Cardiac fibroblast (primary cell): Measurements from ENCODE around the gene ARHGEF4.

Experiments
- DNase-seq, 2 donors: peaks; one replicate each; pipeline versions ENCODE4 v3.0.0 to v3.0.0-alpha.2; 2010; ENCODE audit warnings: low read depth in 2 of 2
- H3K4me3 ChIP-seq, 2 donors: replicated peaks in 1 of 2; 1 replicate in 1 of 2; 2 replicates in 1 of 2; pipeline ENCODE4 v1.5.1; 2011; ENCODE audit warnings: low read depth in 2 of 2, low read length in 2 of 2, mild to moderate bottlenecking in 2 of 2, moderate library complexity in 1 of 2
- TF ChIP-seq, protein P1 (sequence below): IDR thresholded peaks from one replicate; pipeline ENCODE4 v1.5.1; 2011; ENCODE audit warnings: low read depth, mild to moderate bottlenecking, low read length, inconsistent platforms

The ARHGEF4 gene

DNA sequence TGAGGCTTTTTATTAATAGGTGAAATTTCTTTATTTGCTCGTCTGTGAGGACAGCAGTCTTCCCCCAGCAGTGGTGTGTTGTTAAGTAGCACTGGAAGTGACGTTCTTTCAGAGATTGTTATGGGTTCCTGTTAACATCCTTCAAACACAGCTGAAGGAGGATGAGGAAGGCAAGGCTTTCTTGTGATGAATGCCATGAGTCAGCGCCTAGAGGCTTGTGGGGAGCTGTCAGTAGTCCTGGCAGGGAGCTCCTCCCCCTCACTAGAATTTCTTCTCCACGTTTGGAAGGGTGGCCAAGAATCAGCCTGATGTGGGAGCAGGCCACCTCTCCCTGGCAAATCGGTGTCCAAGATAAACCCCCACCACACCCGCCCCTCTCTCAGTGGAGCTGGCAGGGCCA is 113.2 kb downstream of the ARHGEF4 start:
- H3K4me3 ChIP-seq: no peak overlapping the region
- DNase-seq: no peak
- TF ChIP-seq, protein P1, sequence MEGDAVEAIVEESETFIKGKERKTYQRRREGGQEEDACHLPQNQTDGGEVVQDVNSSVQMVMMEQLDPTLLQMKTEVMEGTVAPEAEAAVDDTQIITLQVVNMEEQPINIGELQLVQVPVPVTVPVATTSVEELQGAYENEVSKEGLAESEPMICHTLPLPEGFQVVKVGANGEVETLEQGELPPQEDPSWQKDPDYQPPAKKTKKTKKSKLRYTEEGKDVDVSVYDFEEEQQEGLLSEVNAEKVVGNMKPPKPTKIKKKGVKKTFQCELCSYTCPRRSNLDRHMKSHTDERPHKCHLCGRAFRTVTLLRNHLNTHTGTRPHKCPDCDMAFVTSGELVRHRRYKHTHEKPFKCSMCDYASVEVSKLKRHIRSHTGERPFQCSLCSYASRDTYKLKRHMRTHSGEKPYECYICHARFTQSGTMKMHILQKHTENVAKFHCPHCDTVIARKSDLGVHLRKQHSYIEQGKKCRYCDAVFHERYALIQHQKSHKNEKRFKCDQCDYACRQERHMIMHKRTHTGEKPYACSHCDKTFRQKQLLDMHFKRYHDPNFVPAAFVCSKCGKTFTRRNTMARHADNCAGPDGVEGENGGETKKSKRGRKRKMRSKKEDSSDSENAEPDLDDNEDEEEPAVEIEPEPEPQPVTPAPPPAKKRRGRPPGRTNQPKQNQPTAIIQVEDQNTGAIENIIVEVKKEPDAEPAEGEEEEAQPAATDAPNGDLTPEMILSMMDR: no peak

DNA sequence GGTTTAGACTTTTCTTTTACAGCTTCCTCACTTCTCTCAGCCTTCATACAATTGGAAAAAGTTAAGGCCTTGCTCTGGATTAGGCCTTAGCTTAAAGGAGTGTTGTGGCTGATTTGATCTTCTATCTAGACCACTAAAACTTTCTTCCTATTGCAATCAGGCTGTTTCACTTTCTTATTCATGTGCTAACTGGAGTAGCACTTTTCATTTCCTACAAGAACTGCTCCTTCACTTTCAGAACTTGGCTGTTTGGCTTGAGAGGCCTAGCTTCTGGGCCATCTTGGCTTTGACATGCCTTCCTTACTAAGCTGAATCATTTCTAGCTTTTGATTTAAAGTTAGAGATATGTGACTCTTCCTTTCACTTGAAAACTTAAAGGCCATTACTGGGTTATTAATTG is 114.3 kb downstream of the ARHGEF4 start:
- H3K4me3 ChIP-seq: no peak overlapping the region
- TF ChIP-seq, protein P1: no peak
- DNase-seq: no peak

DNA sequence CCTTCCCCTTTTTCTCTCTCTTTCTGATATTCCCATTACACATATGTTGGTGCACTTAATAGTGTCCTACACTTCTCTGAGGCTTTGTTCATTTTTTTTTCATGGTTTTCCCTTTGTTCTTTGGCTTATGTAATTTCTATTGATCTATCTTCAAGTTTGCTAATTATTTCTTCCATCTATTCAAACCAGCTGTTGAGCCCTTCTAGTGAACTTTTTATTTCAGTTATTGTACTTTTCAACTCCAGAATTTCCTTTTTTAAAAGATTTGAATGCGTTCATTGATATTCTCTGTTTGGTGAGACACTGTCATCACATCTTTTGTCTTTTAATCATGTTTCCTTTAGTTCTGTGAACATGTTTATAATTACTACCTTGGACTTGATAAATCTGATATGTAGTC is 118.2 kb downstream of the ARHGEF4 start:
- H3K4me3 ChIP-seq: no peak overlapping the region
- TF ChIP-seq, protein P1: no peak
- DNase-seq: no peak

DNA sequence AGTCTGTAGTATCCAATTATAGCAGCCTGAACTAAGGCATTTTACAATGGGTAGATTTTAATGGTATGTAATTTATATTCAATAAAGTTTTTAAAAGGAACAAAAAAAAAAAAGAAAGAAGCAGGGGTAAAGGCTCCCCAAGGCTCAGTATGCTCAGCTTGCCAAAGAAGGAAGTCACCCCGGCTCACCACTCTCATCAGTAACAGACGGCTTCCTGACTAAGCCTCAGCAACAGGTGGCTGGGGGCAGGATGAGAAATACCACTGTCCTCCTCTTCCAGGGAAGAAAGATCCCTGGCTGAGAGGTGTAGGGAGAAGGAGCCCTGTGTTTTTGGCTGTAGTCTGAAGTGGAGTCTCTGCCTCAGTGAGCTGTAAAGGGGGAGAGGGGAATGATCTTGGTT is 121.2 kb downstream of the ARHGEF4 start:
- no peak overlapping the region for H3K4me3 ChIP-seq
- no peak for DNase-seq
- TF ChIP-seq, protein P1: no peak

DNA sequence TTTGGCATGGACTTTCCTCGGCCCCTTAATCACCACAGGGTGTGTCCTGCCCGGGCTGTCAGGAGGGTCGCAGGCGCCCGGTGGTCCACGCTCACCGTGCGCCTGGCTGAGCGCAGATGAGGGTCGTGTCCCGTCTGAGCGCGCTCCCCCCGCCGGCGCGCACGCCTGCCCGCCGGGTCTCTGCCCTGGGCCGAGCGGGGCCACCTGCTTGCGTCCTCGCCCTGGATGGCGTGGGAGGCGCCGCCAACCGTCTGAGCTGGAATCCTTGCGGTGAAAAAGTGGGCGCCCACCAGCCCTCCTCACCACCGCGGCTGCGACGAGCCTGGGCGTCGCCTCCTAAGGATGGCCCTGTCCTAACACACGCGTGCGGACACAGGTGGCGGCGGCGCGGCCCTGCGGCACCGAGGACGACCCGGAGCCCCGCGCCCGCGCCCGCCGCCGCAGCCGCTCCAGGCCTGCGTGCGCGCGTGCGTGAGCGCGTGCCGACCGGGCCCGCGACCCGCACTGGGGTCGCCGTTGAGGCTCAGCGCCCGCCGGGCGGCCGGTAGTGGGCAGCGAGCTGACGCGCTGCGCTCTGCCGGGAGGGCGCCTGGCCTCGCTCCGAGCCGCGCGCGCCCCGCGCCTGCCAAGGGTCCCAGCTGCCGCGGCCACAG is 126.6 kb downstream of the ARHGEF4 start:
- no peak overlapping the region for H3K4me3 ChIP-seq
- TF ChIP-seq, protein P1: no peak
- no peak for DNase-seq

DNA sequence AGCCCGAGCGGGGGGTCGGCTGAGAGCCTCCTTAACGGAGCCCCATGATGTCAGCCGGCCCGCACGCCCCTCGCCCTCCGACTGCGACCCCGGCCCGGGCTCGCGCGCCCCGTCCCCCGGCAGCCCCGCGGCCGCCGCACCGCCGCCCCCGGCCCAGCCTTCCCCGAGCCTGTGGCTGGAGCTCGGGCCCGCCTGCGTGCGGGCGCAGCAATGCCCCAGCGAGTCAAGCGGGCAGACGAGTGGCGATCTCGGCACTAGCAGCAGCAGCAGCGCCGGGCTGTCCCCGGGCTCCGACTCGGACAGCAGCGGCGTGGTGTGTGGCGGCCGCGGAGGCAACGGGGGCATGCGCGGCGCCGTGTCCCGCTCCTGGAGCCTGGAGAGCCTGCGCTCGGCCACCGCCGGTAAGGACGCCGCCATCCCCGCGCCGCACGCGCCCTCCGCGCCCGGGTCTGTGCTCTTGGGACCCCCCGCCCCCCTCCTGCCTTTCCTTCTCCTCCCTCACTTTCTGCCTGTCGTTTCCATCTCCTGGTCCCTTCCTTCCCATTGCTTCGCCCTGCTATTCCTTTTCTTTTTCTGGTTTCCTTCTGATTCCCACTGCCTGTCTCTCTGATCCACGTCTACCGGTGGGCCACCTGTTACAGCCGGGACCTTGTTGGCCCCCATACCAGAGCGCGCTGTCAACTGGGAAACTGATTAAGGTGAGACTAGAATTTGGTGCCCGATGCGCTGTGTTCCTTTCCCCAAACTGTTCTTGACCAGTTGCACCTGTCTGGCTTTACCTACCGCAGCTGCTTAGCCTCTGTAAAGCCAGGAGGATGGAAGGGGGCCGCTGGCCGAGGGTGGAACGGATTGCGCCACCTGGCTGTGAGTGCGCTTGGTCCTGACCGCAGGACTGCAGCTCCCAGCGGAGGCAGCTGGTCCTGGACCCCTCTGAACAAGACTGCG is 127.4 kb downstream of the ARHGEF4 start:
- no peak overlapping the region for H3K4me3 ChIP-seq
- peak in 1 of 2 donors; percentile 2 for DNase-seq
- TF ChIP-seq, protein P1: no peak
